Heart right ventricle (tissue), 16 donors: ENCODE data around the gene LRRC47. TPM values are rescaled to one million over a fixed set of nuclear protein-coding genes. Genes with fewer than 3 reads are reported as not detected.
A peak's percentile ranks its signal among the peaks of the same experiment; 100 is the strongest.

Experiments
- ATAC-seq, 8 donors: fragments of 200-7000 bp; cut with Tn5 transposase; one replicate each; pipeline ENCODE4 v1.9.1; 2020; ENCODE audit warnings: mild to moderate bottlenecking in 8 of 8, moderate library complexity in 8 of 8, moderate number of reproducible peaks in 1 of 8
- DNase-seq, 2 donors: peaks; one replicate each; pipeline ENCODE4 v3.0.0-alpha.2; 2020
- H3K27ac ChIP-seq, 10 donors: fragments of 200-600 bp; sonication (generic) in 2 of 10; one replicate each; pipeline versions ENCODE4 v1.5.0 to v1.8.0; 2020 to 2022; ENCODE audit warnings: mild to moderate bottlenecking in 3 of 10
- H3K27me3 ChIP-seq, 7 donors: fragments of 200-600 bp; one replicate each; pipeline ENCODE4 v1.8.0; 2021 to 2022; ENCODE audit warnings: mild to moderate bottlenecking in 2 of 7
- H3K36me3 ChIP-seq, 9 donors: fragments of 200-600 bp; sonication (generic) in 1 of 9; one replicate each; pipeline versions ENCODE4 v1.5.0 to v1.8.0; 2020 to 2022; ENCODE audit warnings: mild to moderate bottlenecking in 2 of 9
- H3K4me1 ChIP-seq, 9 donors: fragments of 200-600 bp; sonication (generic) in 1 of 9; one replicate each; pipeline versions ENCODE4 v1.5.0 to v1.8.0; 2020 to 2022; ENCODE audit warnings: mild to moderate bottlenecking in 4 of 9
- H3K4me3 ChIP-seq, 10 donors: fragments of 200-600 bp; sonication (generic) in 2 of 10; one replicate each; pipeline versions ENCODE4 v1.5.0 to v1.8.0; 2020 to 2022; ENCODE audit warnings: mild to moderate bottlenecking in 7 of 10, moderate library complexity in 2 of 10
- H3K9me3 ChIP-seq, 11 donors: fragments of 200-600 bp in 10 of 11; sonication (generic) in 2 of 11; one replicate each; pipeline versions ENCODE4 v1.5.0 to v1.8.0; 2013 to 2022; ENCODE audit warnings: mild to moderate bottlenecking in 2 of 11, control low read depth in 1 of 11, moderate library complexity in 1 of 11
- CTCF ChIP-seq, 9 donors: fragments of 200-600 bp; sonication (generic) in 2 of 9; IDR thresholded peaks; one replicate each; pipeline versions ENCODE4 v1.5.0 to v1.8.0; 2021 to 2022; ENCODE audit warnings: antibody characterized with exemption in 9 of 9, mild to moderate bottlenecking in 5 of 9, moderate library complexity in 1 of 9
- WGBS, 2 donors: extraction: QIAGEN DNeasy Blood & Tissue Kit; methylation state at CpG; one replicate each; pipeline ENCODE4 v1.1.7; 2013; ENCODE audit warnings: inconsistent platforms in 1 of 2; 5-methylcytosine and 5-hydroxymethylcytosine counted together
- intact Hi-C, 10 donors: fragments of 100-400 bp; cut with DNase I; formaldehyde crosslinking; loops; one replicate each; pipeline versions ENCODE4 v1.11.1 to v1.14.2; 2022
- long read RNA-seq, 3 donors: library from polyadenylated mRNA; unstranded; transcript quantifications; one replicate each; pipeline ENCODE4 v2.0.0, GENCODE V29; 2020 to 2021
- polyA plus RNA-seq, 2 donors: library from polyadenylated mRNA; stranded (reverse); fragments of 200-250 nt; gene quantifications; one replicate each; pipeline ENCODE4 v1.2.3, GENCODE V29; 2013
- total RNA-seq, 10 donors: library from RNA; stranded (reverse); fragmentation: NEBNext Ultra II Directional in 3 of 10; extraction: Animal tissue kit (Norgen Biotek cat#: 25700) in 3 of 10; gene quantifications; one replicate each; pipeline versions ENCODE4 v1.2.1 to v1.2.4, GENCODE V29; 2021 to 2023
- donor health status: Arrhythmogenic right ventricular cardiomyopathy.
- donor health status: ischemic (EF 13 %, LVEDD 7.1; RV severe dilation, severe dysfunction).
- donor health status: healthy with polysubstance abuse.
- donor health status: DM: no; HTN: yes; CAD: no.
- donor health status: DM: no; HTN: no; CAD: no.
- donor health status: ischemic (EF 25% LVEDD 6.9; RV normal size, moderate dysfunction).
- donor health status: ischemic (EF 25% LVEDD 5.7; RV mildly dilated, moderate dysfunction).
- donor health status: healthy.
- donor health status: DM: yes; HTN: yes; CAD: no.
- donor health status: Ischemic cardiomyopathy.
- donor health status: ischemic (EF 35%, LVEDD 5.7; RV mildly dilated, moderate dysfunction).
- donor health status: nonischemic (EF 11% LVEDD 7.7; RV severe dilation, severe dysfunction).
- donor health status: DM: yes; HTN: yes; CAD: no.
- donor health status: PGD.
- donor health status: ischemic (EF 29% LVEDD 5.4; RV normal size, mild dysfunction).
- donor health status: nonischemic (EF 23%, LVEDD 6.1; RV moderate dilation, normal function).

LRRC47 gene
- total RNA-seq (10 to 100 TPM; 54.9 to 85.4 (median 73.9) TPM), polyA plus RNA-seq (10 to 100 TPM; 17.6 to 28.1 TPM)
- long read RNA-seq, donor 1, full-length matches to known transcripts, result 242 of 271 reads
- long read RNA-seq, donor 1, partial matches to known transcripts, result 8 of 271 reads
- long read RNA-seq, donor 1, other reads (novel, unspliced or antisense), result 21 of 271 reads
- long read RNA-seq, donor 2, full-length matches to known transcripts, result 199 of 225 reads
- long read RNA-seq, donor 2, partial matches to known transcripts, result 9 of 225 reads
- long read RNA-seq, donor 2, other reads (novel, unspliced or antisense), result 17 of 225 reads
- long read RNA-seq, donor 3, full-length matches to known transcripts, result 103 of 130 reads
- long read RNA-seq, donor 3, partial matches to known transcripts, result 18 of 130 reads
- long read RNA-seq, donor 3, other reads (novel, unspliced or antisense), result 9 of 130 reads

GRCh38 chr1:3796215-3797061 lies at the start of gene LRRC47:
TSS of gene LRRC47 (minus strand) at chr1:3796498. CDS start at chr1:3796476, 22 bp downstream.
- Histone ChIP-seq H3K36me3 (peaks cover 0 to 18% (median 0%) of the 10 kb centered on the region in 9 donors), H3K4me1 (peaks cover 8 to 46% (median 36%) of the 10 kb centered on the region in 9 donors), H3K9me3 (no peaks in the 10 kb centered on the region), H3K4me3 (peak within 1 kb of the TSS; percentile 74 to 98 (median 92)), H3K27me3 (peaks cover 0 to 10% (median 0%) of the 10 kb centered on the region in 7 donors), H3K27ac (peak within 1 kb of the TSS in 9 of 10 donors; percentile 63 to 89 (median 83))
- TF ChIP-seq CTCF (IDR thresholded peaks at IDR 0.05), result peak in 5 of 9 donors; percentile 9 to 26 (median 24)
- intact Hi-C loops, result no loop called here
- peak; percentile 99 to 100 (median 100) for ATAC-seq
- peak; percentile 93 to 95 for DNase-seq
- 2 to 3% methylated on average over 60 of the region's 60 CpGs for WGBS, 2 donors

GRCh38 chr1:3842912-3843311 lies 46.6 kb upstream of the LRRC47 start:
- DNase-seq, result no peak
- intact Hi-C loops, result no loop called here
- no peaks in the 10 kb centered on the region for H3K27me3 ChIP-seq
- no peak for ATAC-seq
- peaks cover 0 to 5% (median 0%) of the 10 kb centered on the region in 11 donors for H3K9me3 ChIP-seq
- TF ChIP-seq CTCF (IDR thresholded peaks at IDR 0.05), result no peak
- H3K36me3 ChIP-seq, result peaks cover 0 to 97% (median 49%) of the 10 kb centered on the region in 9 donors
- H3K27ac ChIP-seq, result peak overlapping the region in 1 of 10 donors; percentile 70
- no peaks in the 10 kb centered on the region for H3K4me1 ChIP-seq
- peak overlapping the region in 1 of 10 donors; percentile 9 for H3K4me3 ChIP-seq
- 90 to 94% methylated on average over 9 of the region's 9 CpGs for WGBS, 2 donors

DNA sequence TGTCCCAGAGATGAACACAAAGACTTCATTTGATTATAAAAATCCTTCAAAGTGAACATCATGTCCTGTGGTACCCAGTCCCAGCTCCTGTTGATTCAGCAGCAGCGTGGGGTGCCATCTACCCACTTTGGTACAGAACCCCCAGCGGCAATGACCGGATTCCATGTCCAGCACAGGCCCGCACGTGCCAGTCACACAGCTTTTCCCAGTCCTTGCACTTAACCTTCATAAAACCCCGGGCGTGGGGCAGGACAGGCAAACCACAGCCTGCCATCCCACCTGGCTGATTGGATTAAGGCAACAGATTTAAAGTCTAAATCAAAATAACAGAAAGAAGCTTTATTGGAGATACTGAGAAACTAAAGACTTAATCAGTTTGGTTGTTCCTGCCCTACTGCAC lies 45.2 kb upstream of the LRRC47 start:
- peaks cover 0 to 97% (median 58%) of the 10 kb centered on the region in 9 donors for H3K36me3 ChIP-seq
- WGBS, 2 donors, result 97% methylated on average over 7 of the region's 7 CpGs
- ATAC-seq, result no peak

More for the DNA sequence above, 45.2 kb upstream of the LRRC47 start:
- Histone ChIP-seq H3K4me3 (no peak overlapping the region), H3K27ac (no peak overlapping the region), H3K27me3 (no peaks in the 10 kb centered on the region), H3K9me3 (peaks cover 0 to 17% (median 6%) of the 10 kb centered on the region in 11 donors), H3K4me1 (no peaks in the 10 kb centered on the region)
- no peak for TF ChIP-seq CTCF (IDR thresholded peaks at IDR 0.05)
- no peak for DNase-seq
- intact Hi-C loops, result no loop called here
